Body of pancreas (tissue), 4 donors: ENCODE measurements around the gene POU2F2. TPM values are rescaled to one million over a fixed set of nuclear protein-coding genes. Genes with fewer than 3 reads are reported as not detected.

Source experiments
- ATAC-seq: fragments of 150-250 bp; one replicate; pipeline ENCODE4 v1.9.1; 2016
- DNase-seq, 4 donors: peaks; one replicate each; pipeline ENCODE4 v3.0.0-alpha.2; 2019
- H3K27ac ChIP-seq, 4 donors: fragments of 200-600 bp; sonication (generic); 1 replicate in 3 of 4; 2 replicates in 1 of 4; pipeline versions ENCODE4 v1.5.1 to v1.6.1; 2016 to 2019; ENCODE audit warnings: mild to moderate bottlenecking in 1 of 4, mixed read lengths in 1 of 4, moderate library complexity in 1 of 4
- H3K27me3 ChIP-seq, 2 donors: fragments of 200-600 bp; sonication (generic); one replicate each; pipeline ENCODE4 v1.6.0; 2016; ENCODE audit warnings: mild to moderate bottlenecking in 1 of 2
- H3K36me3 ChIP-seq, 2 donors: fragments of 200-600 bp; sonication (generic); replicated peaks in 1 of 2; 2 replicates each; pipeline ENCODE4 v1.5.1; 2016; ENCODE audit warnings: low read depth in 2 of 2; ENCODE audit not compliant: insufficient read depth in 1 of 2
- H3K4me1 ChIP-seq: fragments of 200-600 bp; sonication (generic); one replicate; pipeline ENCODE4 v1.6.0; 2016
- H3K4me3 ChIP-seq, 2 donors: fragments of 200-600 bp; sonication (generic); 1 replicate in 1 of 2; 2 replicates in 1 of 2; pipeline ENCODE4 v1.5.1; 2016 to 2019
- H3K9me3 ChIP-seq, 3 donors: fragments of 200-600 bp; sonication (generic); 1 replicate in 2 of 3; 2 replicates in 1 of 3; pipeline ENCODE4 v1.5.1; 2016
- POLR2A ChIP-seq, 3 donors: fragments of 450-650 bp; IDR thresholded peaks; one replicate each; pipeline ENCODE4 v1.6.1; 2016; ENCODE audit warnings: antibody characterized with exemption in 3 of 3, mild to moderate bottlenecking in 2 of 3
- WGBS, 2 donors: methylation state at CpG; one replicate each; pipeline ENCODE4 v1.1.5; 2017; 5-methylcytosine and 5-hydroxymethylcytosine counted together
- intact Hi-C: fragments of 100-400 bp; cut with DNase I; formaldehyde crosslinking; loops from one replicate; pipeline ENCODE4 v1.15.1; 2023
- total RNA-seq, 2 donors: library from RNA; depleted of rRNA; stranded (reverse); fragments of >200 nt; gene quantifications; one replicate each; pipeline ENCODE4 v1.1.0, GENCODE V29; 2016
- TF ChIP-seq, protein P1 (sequence below), 7 experiments: fragments of 450-650 bp in 4 of 7; fragments of 200-600 bp in 3 of 7; sonication (generic) in 3 of 7; IDR thresholded peaks; one replicate each; pipeline ENCODE4 v1.5.1; 2016 to 2019; ENCODE audit warnings: antibody characterized with exemption in 7 of 7

POU2F2 gene
- 1 to 10 TPM in 1 of 2 donors, under 1 TPM in 1; under 0.01 to 1.6 TPM for total RNA-seq

DNA sequence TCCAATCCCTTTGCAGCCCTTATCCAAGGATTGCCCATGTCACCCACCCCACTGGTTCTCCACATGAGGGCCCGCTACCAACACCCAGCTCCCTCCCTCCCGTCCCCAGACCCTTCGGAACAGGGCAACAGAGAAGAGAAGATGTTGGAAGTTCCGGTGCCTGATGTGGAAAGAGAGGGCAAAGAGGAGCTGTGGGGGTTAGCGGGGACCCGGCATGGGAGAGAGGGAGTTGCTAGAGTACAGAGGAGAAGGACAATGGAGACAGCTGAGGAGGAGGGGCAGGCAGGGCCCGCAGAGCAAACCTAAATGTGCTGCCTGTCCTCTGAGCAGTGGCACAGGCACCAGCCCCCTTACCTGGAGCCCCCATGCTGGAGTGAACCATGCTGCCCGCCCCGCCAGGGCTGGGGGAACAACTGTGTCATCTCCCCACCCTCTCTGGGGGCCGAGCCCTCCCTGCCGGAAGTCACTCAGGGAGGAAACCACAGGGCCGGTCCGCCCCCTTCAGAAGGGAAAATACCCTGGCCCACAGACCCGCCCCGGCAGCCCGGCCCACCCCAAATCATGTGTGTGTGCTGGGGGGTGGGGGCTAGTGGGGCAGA lies at the start of gene POU2F2:
Gene POU2F2 (minus strand): TSS at position 417 of the 599 bp plus-strand sequence. CDS start 35 bp downstream, at position 382.
- Histone ChIP-seq H3K9me3 (no peaks in the 10 kb centered on the region), H3K27me3 (no peaks in the 10 kb centered on the region), H3K27ac (no peak within 1 kb of the TSS), H3K4me1 (peaks cover 13% of the 10 kb centered on the region), H3K36me3 (no peaks in the 10 kb centered on the region), H3K4me3 (no peak within 1 kb of the TSS)
- ATAC-seq (no peak), DNase-seq (peak in 1 of 4 donors; percentile 49)
- intact Hi-C loops = loop anchor here (5.0 kb wide), 1 partner anchor 55 kb away; no protein-coding TSS in a partner anchor
- TF ChIP-seq, protein P1, sequence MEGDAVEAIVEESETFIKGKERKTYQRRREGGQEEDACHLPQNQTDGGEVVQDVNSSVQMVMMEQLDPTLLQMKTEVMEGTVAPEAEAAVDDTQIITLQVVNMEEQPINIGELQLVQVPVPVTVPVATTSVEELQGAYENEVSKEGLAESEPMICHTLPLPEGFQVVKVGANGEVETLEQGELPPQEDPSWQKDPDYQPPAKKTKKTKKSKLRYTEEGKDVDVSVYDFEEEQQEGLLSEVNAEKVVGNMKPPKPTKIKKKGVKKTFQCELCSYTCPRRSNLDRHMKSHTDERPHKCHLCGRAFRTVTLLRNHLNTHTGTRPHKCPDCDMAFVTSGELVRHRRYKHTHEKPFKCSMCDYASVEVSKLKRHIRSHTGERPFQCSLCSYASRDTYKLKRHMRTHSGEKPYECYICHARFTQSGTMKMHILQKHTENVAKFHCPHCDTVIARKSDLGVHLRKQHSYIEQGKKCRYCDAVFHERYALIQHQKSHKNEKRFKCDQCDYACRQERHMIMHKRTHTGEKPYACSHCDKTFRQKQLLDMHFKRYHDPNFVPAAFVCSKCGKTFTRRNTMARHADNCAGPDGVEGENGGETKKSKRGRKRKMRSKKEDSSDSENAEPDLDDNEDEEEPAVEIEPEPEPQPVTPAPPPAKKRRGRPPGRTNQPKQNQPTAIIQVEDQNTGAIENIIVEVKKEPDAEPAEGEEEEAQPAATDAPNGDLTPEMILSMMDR (IDR thresholded peaks at IDR 0.05) = no peak
- no peak for TF ChIP-seq POLR2A (IDR thresholded peaks at IDR 0.05)
- 17 to 27% methylated on average over 13 to 16 of the region's 16 CpGs for WGBS, 2 donors

DNA sequence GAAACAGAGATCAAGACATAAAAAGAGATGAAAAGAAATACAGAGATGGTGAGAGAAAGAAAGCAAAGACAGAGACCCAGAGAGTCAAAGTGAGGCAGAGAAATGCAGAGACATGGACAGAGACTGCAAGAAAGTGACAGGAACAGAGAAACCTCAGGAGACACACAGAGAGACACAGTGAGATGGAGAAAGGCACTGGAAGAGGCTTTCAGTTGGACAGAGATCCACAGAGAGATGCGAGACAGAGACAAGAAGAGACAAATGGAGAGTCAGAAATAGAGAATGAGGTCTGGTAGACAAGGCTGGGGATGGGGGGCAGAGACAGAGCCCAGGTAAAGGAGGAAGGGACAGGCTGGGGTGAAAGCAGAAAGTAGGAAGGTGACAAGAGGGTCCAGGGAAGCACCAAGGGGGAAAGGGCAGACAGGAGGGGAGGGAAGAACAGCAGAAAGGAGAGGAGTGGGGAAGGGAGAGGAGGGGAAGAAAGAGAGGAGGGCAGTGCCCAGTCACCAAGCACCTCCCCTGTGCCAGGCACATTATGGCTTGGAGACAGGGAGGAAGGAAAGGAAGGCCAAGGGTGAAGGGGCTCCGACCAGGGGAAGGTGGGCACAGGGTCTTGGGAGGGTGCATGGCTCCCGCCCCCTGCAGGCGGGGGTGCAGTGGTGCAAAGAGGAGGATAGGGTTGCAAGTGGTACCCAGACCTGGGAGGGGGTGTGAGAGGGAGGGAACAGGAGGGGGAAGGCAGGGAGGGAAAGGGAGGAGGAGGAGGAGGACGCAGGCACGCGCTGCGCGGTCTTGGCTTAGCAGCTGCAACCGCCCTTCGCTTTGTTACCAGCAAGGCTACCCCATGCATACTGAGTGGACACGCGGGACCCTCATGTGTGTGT lies 46.8 kb upstream of the POU2F2 start:
- peaks cover 0 to 28% of the 10 kb centered on the region in 2 donors for H3K27me3 ChIP-seq
- DNase-seq = no peak

DNA sequence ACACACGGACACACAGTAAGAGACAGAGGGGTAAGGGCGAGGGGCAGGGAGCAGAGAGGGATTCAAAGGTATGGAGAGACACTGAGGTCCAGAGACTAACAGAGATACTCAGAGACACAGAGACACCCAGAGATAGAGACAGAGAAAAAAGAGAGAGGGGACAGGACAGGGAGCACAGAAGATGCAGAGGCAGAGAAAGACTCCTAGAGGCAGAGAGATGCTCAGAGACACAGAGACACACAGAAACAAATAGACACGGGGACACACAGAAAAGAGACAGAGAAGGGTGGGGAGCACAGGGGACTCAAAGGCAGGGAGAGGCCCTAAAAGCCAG lies 45.4 kb upstream of the POU2F2 start:
- Histone ChIP-seq H3K36me3 (no peaks in the 10 kb centered on the region), H3K27me3 (peaks cover 0 to 28% of the 10 kb centered on the region in 2 donors), H3K9me3 (no peaks in the 10 kb centered on the region), H3K4me1 (peaks cover 13% of the 10 kb centered on the region), H3K4me3 (no peak overlapping the region), H3K27ac (no peak overlapping the region)
- no peak for TF ChIP-seq POLR2A (IDR thresholded peaks at IDR 0.05)
- TF ChIP-seq, protein P1 (IDR thresholded peaks at IDR 0.05) = no peak
- no peak for ATAC-seq
- intact Hi-C loops = no loop called here
- 21 to 29% methylated on average over 3 of the region's 3 CpGs for WGBS, 2 donors
- DNase-seq = no peak

More for the DNA sequence above, 46.8 kb upstream of the POU2F2 start:
- intact Hi-C loops = no loop called here
- H3K9me3 ChIP-seq = no peaks in the 10 kb centered on the region
- no peak for ATAC-seq
- no peaks in the 10 kb centered on the region for H3K36me3 ChIP-seq
- H3K4me1 ChIP-seq = peaks cover 13% of the 10 kb centered on the region
- TF ChIP-seq, protein P1 (IDR thresholded peaks at IDR 0.05) = peak in 1 of 7 experiments; percentile 10
- no peak for TF ChIP-seq POLR2A (IDR thresholded peaks at IDR 0.05)
- H3K27ac ChIP-seq = no peak overlapping the region
- WGBS, 2 donors = 8 to 15% methylated on average over 13 of the region's 13 CpGs
- H3K4me3 ChIP-seq = no peak overlapping the region

DNA sequence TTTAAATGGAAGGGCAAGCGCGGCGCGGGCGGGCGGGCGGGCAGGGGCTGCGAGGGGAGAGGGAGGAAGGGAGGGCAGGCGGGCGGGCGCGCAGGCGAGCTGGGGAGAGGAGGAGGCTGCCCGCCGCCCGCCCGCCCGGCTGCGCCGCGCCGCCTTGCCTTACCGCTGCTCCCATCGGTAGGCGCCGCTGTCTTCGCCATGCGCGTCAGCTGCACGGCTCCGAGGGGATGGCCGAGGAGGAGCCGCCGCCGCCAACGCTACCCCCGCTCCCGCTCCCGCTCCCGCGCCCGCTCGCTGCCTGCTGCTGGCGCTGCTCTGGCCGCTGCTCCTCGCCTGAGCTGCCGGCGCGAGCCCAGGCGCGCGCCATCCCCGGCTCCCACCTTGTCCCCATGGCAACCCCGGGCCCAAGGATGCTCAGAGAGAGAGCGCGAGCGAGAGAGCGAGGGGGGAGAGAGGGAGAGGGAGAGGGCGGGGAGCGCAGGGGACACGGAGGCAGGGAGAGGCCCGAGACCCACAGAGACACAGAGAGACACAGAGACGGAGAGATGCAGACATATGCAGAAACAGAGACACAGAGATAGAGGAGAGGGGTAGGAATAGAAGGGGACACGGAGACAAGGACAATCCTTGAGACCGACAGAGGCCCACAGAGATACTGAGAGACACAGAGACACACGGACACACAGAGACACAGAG lies 44.9 kb upstream of the POU2F2 start:
- H3K4me1 ChIP-seq = peaks cover 13% of the 10 kb centered on the region
- peaks cover 0 to 28% of the 10 kb centered on the region in 2 donors for H3K27me3 ChIP-seq
- H3K4me3 ChIP-seq = no peak overlapping the region
- no peak overlapping the region for H3K27ac ChIP-seq
- intact Hi-C loops = no loop called here
- DNase-seq (peak; percentile 63 to 76 (median 68)), ATAC-seq (peak; percentile 81)
- 0 to 2% methylated on average over 15 to 56 of the region's 66 CpGs for WGBS, 2 donors
- no peaks in the 10 kb centered on the region for H3K36me3 ChIP-seq
- TF ChIP-seq POLR2A (IDR thresholded peaks at IDR 0.05) = no peak
- TF ChIP-seq, protein P1 (IDR thresholded peaks at IDR 0.05) = peak in 4 of 7 experiments; percentile 16 to 49 (median 42)
- no peaks in the 10 kb centered on the region for H3K9me3 ChIP-seq
